Loucy (cell line): Measurements from ENCODE around the gene SPIN3.

Experiments
- CTCF ChIP-seq: fragments of 200-600 bp; sonication (generic); conservative IDR thresholded peaks from 2 replicates; pipeline ENCODE4 v1.5.1; 2014; ENCODE audit warnings: mild to moderate bottlenecking, antibody characterized with exemption, low read length
- EZH2phosphoT487 ChIP-seq: fragments of 200-600 bp; IDR thresholded peaks from 2 replicates; pipeline ENCODE4 v1.6.1; 2018; ENCODE audit warnings: antibody characterized with exemption, mild to moderate bottlenecking, moderate library complexity, borderline replicate concordance

- TF ChIP-seq CTCF (no peak), EZH2phosphoT487 (no peak)
These were observed 20.9 kb downstream of the SPIN3 start for GRCh38 chrX:56974408-56974807.
